Neural crest cell (in vitro differentiated cells): ENCODE measurements around the gene MRO. TPM values are rescaled to one million over a fixed set of nuclear protein-coding genes. Genes with fewer than 3 reads are reported as not detected.
A peak's percentile ranks its signal among the peaks of the same experiment; 100 is the strongest.

Source experiments
- DNase-seq: peaks from one replicate; pipeline ENCODE4 v3.0.0; 2021; ENCODE audit warnings: low read depth, mixed read lengths, low spot score
- H3K27ac Mint-ChIP-seq: one replicate; pipeline ENCODE4 v1.8.0; 2021; ENCODE audit warnings: mild to moderate bottlenecking, mixed read lengths; ENCODE audit not compliant: unreplicated experiment
- H3K27me3 Mint-ChIP-seq: 2 replicates; pipeline ENCODE4 v1.8.0; 2021; ENCODE audit warnings: low read depth, mild to moderate bottlenecking, mixed read lengths
- H3K36me3 Mint-ChIP-seq: 2 replicates; pipeline ENCODE4 v1.8.0; 2021; ENCODE audit warnings: low read depth, mild to moderate bottlenecking, mixed read lengths
- H3K4me1 Mint-ChIP-seq: 2 replicates; pipeline ENCODE4 v1.8.0; 2021; ENCODE audit warnings: mixed read lengths
- H3K4me3 Mint-ChIP-seq: one replicate; pipeline ENCODE4 v1.8.0; 2021; ENCODE audit warnings: mild to moderate bottlenecking, mixed read lengths
- H3K9me3 Mint-ChIP-seq: 2 replicates; pipeline ENCODE4 v1.8.0; 2021; ENCODE audit warnings: mixed read lengths
- CTCF ChIP-seq: fragments of 200-600 bp; sonication (generic); conservative IDR thresholded peaks from 2 replicates; pipeline ENCODE4 v1.5.0; 2021; ENCODE audit warnings: antibody characterized with exemption, mild to moderate bottlenecking
- total RNA-seq: library from RNA; stranded (reverse); gene quantifications from 2 replicates; pipeline ENCODE4 v1.2.1, GENCODE V29; 2021

Gene MRO
- total RNA-seq, 1 donor from 2014 or later: 0.12 TPM

- H3K4me3 Mint-ChIP-seq: peak overlapping the region; percentile 36
- H3K36me3 Mint-ChIP-seq: no peaks in the 10 kb centered on the region
These were observed 34.1 kb upstream of the MRO start for GRCh38 chr18:50853863-50854271.

GRCh38 chr18:50850307-50851065 is 30.7 kb upstream of the MRO start:
- no peak for TF ChIP-seq CTCF
- no peaks in the 10 kb centered on the region for H3K27me3 Mint-ChIP-seq
- H3K4me3 Mint-ChIP-seq: no peak overlapping the region
- H3K4me1 Mint-ChIP-seq: peaks cover 24% of the 10 kb centered on the region
- no peak for DNase-seq
- H3K36me3 Mint-ChIP-seq: no peaks in the 10 kb centered on the region
- H3K27ac Mint-ChIP-seq: no peak overlapping the region
- peaks cover 5% of the 10 kb centered on the region for H3K9me3 Mint-ChIP-seq

More at GRCh38 chr18:50853863-50854271, 34.1 kb upstream of the MRO start:
- Mint-ChIP-seq H3K27me3 (no peaks in the 10 kb centered on the region), H3K27ac (peak overlapping the region; percentile 60), H3K9me3 (peaks cover 5% of the 10 kb centered on the region), H3K4me1 (peaks cover 35% of the 10 kb centered on the region)
- no peak for TF ChIP-seq CTCF
- peak; percentile 9 for DNase-seq

GRCh38 chr18:50849419-50849821 is 29.6 kb upstream of the MRO start:
- no peak for TF ChIP-seq CTCF
- DNase-seq: no peak
- H3K9me3 Mint-ChIP-seq: peaks cover 5% of the 10 kb centered on the region
- H3K27ac Mint-ChIP-seq: no peak overlapping the region
- H3K4me3 Mint-ChIP-seq: no peak overlapping the region
- H3K36me3 Mint-ChIP-seq: no peaks in the 10 kb centered on the region
- H3K4me1 Mint-ChIP-seq: peaks cover 20% of the 10 kb centered on the region
- H3K27me3 Mint-ChIP-seq: no peaks in the 10 kb centered on the region

- TF ChIP-seq CTCF: no peak
- no peak overlapping the region for H3K4me3 Mint-ChIP-seq
- DNase-seq: no peak
- H3K4me1 Mint-ChIP-seq: peaks cover 16% of the 10 kb centered on the region
- no peak overlapping the region for H3K27ac Mint-ChIP-seq
- H3K9me3 Mint-ChIP-seq: peaks cover 5% of the 10 kb centered on the region
- H3K27me3 Mint-ChIP-seq: no peaks in the 10 kb centered on the region
- no peaks in the 10 kb centered on the region for H3K36me3 Mint-ChIP-seq
These were observed 29.2 kb upstream of the MRO start for GRCh38 chr18:50848991-50849390.

GRCh38 chr18:50848061-50848551 is 28.3 kb upstream of the MRO start:
- H3K27ac Mint-ChIP-seq: no peak overlapping the region
- no peak for TF ChIP-seq CTCF
- peaks cover 7% of the 10 kb centered on the region for H3K4me1 Mint-ChIP-seq
- H3K9me3 Mint-ChIP-seq: peaks cover 5% of the 10 kb centered on the region
- H3K27me3 Mint-ChIP-seq: no peaks in the 10 kb centered on the region
- no peak for DNase-seq
- no peak overlapping the region for H3K4me3 Mint-ChIP-seq
- H3K36me3 Mint-ChIP-seq: no peaks in the 10 kb centered on the region
